Stimulated activated CD8-positive, alpha-beta memory T cell treated with anti-CD3 and anti-CD28 coated beads, Interleukin-15, amount 100 ng/mL, for 4 hours (primary cell): ENCODE data around the gene MOV10.
A peak's percentile ranks its signal among the peaks of the same experiment; 100 is the strongest.
"Not testable (repeated sequence)": the region's sequence is repeated elsewhere in the genome, so short reads cannot be mapped to it uniquely, and the experiment has no call there.

Experiments
- DNase-seq, 2 donors: peaks; one replicate each; pipeline ENCODE4 v3.0.0-alpha.2; 2020; ENCODE audit warnings: low read depth in 2 of 2

The MOV10 gene

GRCh38 chr1:112713466-112714312, 39.2 kb downstream of the MOV10 start:
- no peak for DNase-seq

DNA sequence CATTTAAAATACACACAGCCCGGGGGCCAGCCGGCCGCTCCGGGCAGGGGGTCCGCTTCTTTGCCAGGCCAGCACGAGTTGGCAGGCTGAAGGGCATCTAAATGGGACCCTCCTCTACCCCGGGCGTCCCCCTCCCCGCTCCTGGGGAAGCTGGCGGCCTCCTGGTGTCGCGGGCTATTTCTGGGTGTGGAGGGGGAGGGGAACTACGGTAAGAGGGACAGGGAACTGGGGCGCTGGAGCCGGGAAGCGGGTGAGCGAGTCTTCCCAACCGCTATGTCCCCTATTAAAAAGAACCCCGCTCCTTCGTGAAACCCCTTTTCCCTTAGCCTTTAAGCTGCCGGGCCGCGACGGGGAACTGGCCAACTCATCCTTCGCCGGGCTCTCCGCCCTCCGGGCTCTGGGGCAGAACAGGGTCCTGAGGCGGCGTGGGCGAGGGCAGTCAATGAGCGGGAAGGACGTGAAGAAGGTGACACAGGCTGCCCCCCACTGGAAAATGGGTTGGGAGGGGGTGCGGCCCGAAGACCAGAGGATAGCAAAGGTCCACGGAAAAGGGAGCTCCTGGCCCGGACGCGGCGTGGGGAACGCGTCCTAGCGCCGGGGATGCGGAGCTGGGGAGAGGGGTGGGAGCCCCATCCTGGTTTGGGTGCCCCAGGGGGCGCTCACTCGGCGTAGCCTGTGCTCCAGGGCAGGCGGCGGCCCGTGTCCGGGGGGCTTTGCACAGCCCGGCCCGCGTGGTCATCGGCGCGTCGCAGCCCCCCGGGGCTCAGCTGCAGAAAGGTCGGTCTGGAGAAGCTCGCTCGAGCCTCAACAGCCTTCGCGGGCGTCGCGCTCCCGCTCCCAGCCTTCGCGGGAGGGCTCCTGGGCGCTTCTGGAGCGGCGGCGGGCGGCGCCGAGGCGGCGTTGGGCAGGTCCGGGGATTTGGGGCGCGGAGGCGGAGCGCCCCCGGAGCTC, 40.1 kb downstream of the MOV10 start:
- DNase-seq: no peak

- peak; percentile 94 to 96 for DNase-seq
Observed at GRCh38 chr1:112715264-112716053, 41.0 kb downstream of the MOV10 start, which contains the start of gene PPM1J. PPM1J (minus strand) TSS chr1:112715332; CDS start chr1:112715301, 31 bp downstream.

DNA sequence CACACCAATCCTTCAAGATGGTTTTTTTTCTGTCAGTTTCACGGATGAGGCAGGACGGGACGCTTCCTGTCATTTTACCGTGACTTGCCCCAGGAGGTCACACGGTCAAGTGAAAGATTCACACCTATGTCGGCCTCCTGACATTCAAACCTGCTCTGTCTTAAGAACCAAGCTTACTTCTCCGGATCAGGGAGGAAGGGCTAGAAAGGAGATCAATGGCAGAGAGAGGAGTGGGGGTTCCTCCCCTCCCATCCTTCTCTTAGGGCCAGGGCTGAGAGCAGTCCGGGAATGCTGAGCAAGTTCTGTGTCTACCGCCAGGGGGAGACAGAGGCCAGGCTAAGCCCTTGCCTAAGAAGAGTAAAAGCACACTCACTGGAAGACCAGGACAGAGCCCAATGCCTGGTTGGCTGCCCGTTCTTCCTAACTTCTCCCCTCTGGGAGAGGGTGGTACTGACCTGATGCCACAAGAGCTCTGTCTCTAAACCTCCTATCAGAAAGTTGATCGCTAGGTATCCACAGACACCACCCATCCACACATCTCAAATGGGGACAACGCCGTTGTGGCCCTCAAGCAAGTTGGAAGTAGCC, 41.8 kb downstream of the MOV10 start:
- peak; percentile 37 to 58 for DNase-seq

DNA sequence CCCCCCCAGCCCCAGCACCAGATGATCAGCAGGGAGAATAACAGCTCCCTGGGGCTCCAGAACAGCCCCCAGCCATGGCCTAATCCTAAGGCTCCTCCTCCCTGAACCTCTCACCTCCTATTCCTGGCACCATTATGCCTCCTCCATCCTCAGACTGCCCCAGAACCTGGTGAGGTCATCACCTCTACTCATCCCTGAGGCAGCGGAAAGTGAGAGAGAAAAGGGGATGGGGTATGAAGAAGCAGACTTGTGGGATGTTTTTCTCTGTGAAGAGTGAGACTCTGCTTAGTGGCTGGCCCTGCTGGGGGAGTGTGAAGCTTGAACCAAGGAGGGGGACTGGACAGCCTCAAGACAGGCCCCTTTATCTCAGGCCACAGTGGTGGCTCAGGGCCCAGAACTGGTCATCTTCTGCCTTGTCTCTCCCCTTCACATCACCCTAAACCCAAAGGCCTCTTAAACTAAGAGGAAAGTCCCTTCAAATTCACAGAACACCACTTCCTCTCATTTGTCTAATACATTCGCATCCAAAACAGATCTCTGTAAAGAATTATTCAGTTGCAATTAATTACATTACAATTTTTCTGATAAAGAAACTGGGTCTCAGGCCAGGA, 42.9 kb downstream of the MOV10 start:
- no peak for DNase-seq

DNA sequence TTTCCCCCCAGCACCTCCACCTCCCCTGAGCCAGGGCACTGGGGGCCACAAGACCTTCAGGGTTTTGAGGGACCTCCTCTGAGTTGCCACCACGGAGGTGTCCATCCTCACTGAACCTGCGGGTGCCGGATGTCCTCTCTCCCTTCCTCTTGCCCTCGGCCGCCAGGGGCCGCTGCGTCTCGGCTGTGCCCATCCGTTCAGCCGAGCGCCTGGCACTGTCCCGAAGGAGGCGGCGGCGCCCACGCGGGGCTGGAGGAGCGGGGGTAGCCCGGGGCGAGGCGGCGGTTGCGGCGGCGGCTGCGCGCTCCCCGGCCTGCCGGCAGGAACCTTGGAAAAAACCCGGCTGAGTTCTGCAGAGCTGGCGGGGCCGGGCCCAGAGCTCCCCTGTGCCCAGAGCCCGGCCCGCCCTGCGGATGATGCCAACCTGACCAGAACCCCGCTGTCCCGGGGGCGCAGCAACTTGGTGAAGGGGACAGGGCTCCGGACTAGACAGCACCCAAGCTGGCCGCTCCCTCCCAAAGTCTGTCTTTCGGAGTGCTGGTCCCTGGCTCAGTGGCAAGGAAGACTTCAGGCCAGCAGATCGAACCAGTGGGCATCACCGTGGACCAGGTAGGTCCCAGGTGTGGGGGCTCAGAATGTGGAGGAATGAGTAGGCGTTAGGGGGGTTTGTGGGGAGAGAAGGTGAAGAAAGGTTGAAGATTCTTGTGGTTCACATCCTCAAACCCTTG, 44.4 kb downstream of the MOV10 start:
- DNase-seq: peak; percentile 49 to 52

DNA sequence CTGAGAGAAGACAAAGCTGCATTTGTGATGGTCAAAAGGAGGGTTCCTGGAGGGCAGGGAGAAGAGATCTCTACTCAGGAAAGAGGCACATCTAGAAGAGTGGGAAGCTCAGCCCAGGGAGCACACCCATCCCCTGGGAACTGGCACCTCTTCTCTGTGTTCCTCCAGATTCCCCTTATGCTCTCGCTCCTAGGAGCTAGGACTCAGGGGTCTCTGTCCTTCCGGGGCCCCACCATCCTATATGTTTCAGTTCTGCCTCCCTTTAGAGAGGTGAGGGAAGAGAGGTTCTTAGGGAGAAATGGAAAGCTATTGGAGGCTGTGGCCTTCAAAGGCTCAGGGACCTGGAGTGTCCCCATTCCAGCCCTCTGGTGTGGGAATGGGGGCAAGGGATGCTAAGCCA, 45.2 kb downstream of the MOV10 start:
- DNase-seq: no peak

DNA sequence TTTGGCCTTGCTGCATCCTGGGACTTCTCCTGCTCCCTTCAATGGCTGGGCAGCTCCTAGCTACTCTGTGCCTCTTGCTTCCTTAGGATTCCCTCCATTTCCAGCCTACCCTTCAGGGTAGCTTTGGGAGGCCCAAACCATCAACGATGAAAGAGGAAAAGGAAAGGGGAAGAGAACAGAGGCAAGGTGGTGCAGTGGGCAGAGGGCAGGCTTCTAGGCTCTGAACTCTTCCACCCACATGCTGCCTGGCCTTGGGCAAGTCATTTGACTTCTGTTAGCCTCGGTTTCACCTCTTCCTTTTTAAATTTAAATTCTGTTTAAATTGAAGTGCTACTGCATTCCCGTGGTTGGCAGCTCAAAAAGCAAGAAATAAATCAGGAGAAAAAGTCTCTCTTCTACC, 46.3 kb downstream of the MOV10 start:
- no peak for DNase-seq

GRCh38 chr1:112721294-112721693, 46.8 kb downstream of the MOV10 start:
- not testable (repeated sequence) for DNase-seq

- DNase-seq: no peak
Observed at GRCh38 chr1:112721966-112722524, 47.6 kb downstream of the MOV10 start.

- DNase-seq: no peak
Observed at GRCh38 chr1:112722601-112723510, 48.4 kb downstream of the MOV10 start.

- no peak for DNase-seq
Observed at GRCh38 chr1:112723511-112723839, 49.0 kb downstream of the MOV10 start.

- not testable (repeated sequence) for DNase-seq
Observed at GRCh38 chr1:112724240-112724639, 49.8 kb downstream of the MOV10 start.

- DNase-seq: no peak
Observed at GRCh38 chr1:112727716-112728115, 53.3 kb downstream of the MOV10 start.

DNA sequence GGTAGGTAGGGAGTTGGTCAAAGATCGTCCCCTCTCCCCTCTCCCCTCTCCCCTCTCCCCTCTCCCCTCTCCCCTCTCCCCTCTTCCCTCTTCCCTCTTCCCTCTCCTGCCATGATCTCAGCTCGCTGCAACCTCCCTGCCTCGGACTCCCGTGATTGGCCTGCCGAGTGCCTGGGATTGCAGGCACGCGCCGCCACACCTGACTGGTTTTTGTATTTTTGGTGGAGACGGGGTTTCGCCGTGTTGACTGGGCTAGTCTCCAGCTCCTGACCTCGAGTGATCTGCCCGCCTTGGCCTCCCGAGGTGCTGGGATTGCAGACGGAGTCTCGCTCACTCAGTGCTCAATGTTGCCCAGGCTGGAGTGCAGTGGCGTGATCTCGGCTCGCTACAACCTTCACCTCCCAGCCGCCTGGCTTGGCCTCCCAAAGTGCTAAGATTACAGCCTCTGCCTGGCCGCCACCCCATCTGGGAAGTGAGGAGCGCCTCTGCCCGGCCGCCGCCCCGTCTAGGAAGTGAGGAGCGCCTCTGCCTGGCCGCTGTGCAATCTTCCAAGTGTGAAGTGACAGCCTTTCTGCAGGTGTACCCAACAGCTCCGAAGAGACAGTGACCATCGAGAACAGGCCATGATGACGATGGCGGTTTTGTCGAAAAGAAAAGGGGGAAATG, 54.0 kb downstream of the MOV10 start:
- DNase-seq: not testable (repeated sequence)

- not testable (repeated sequence) for DNase-seq
Observed at GRCh38 chr1:112729011-112729410, 54.6 kb downstream of the MOV10 start.

- no peak for DNase-seq
Observed at GRCh38 chr1:112729909-112730308, 55.5 kb downstream of the MOV10 start.

DNA sequence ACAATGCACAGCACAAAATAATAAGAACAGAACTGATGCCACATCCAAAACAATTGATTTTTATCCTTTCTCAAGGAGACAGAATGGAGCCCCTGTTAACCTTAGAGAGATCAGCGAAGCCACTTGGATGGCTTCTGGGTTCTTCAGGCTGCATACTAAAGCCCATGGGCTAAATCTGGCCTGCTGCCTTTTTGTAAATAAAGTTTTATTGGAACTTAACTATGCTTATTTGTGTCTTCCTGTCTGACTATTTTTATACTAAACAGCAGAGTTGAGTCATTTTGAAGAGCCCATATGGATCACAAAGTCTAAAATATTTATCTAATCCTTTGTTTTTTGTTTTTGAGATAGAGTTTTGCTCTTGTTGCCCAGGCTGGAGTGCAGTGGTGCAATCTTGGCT, 57.0 kb downstream of the MOV10 start:
- no peak for DNase-seq
